IMR-90 (cell line): ENCODE data around the gene TLR10. TPM values are rescaled to one million over a fixed set of nuclear protein-coding genes. Genes with fewer than 3 reads are reported as not detected.
"Not testable (repeated sequence)": the region's sequence is repeated elsewhere in the genome, so short reads cannot be mapped to it uniquely, and the experiment has no call there.

Experiments
- ATAC-seq: fragments of 200-7000 bp; cut with Tn5 transposase; 2 replicates; pipeline ENCODE4 v1.9.1; 2020; ENCODE audit warnings: low read depth, mild to moderate bottlenecking, moderate library complexity
- BruUV-seq: library from RNA; stranded (reverse); fragments of 400-500 nt; replicated peaks from 2 replicates; lab custom pipeline; 2021; lab: Mats Ljungman, UMichigan
- CTCF ChIA-PET: fragments of 300-600 bp; formaldehyde crosslinking; extraction: SDS; loops from one replicate; lab custom pipeline; 2021; ENCODE audit warnings: antibody characterized with exemption; lab: Yijun Ruan, JAX
- POLR2A ChIA-PET: fragments of 300-600 bp; sonication (Branson Sonifier 250); formaldehyde crosslinking; loops from one replicate; lab custom pipeline; 2022; ENCODE audit warnings: antibody characterized with exemption; ENCODE audit not compliant: unreplicated experiment; lab: Charles Lee
- DNase-seq: peaks from one replicate; pipeline ENCODE4 v3.0.0; 2013
- H2AFZ ChIP-seq: replicated peaks from 2 replicates; pipeline ENCODE3; 2013; ENCODE audit warnings: low read length, mild to moderate bottlenecking; ENCODE audit not compliant: poor library complexity
- H2AK5ac ChIP-seq: 2 replicates; pipeline ENCODE4 v1.6.1; 2013; ENCODE audit warnings: low read depth, low read length, inconsistent platforms
- H2AK9ac ChIP-seq: replicated peaks from 2 replicates; pipeline ENCODE3; 2013; ENCODE audit warnings: mild to moderate bottlenecking, low read depth, low read length, moderate library complexity; ENCODE audit not compliant: poor library complexity
- H2BK120ac ChIP-seq: 2 replicates; pipeline ENCODE4 v1.6.1; 2013; ENCODE audit warnings: low read depth, low read length, inconsistent platforms
- H2BK15ac ChIP-seq: 3 replicates; pipeline ENCODE4 v1.6.1; 2013; ENCODE audit warnings: low read depth, low read length, inconsistent platforms
- H2BK20ac ChIP-seq: 2 replicates; pipeline ENCODE4 v1.6.1; 2013; ENCODE audit warnings: low read depth, mild to moderate bottlenecking, inconsistent platforms, low read length, moderate library complexity
- H2BK5ac ChIP-seq: 2 replicates; pipeline ENCODE4 v1.6.1; 2013; ENCODE audit warnings: mild to moderate bottlenecking, low read depth, low read length, inconsistent platforms; ENCODE audit not compliant: poor library complexity, severe bottlenecking
- H3K14ac ChIP-seq: replicated peaks from 2 replicates; pipeline ENCODE4 v1.6.1; 2013; ENCODE audit warnings: low read depth, low read length, inconsistent platforms
- H3K18ac ChIP-seq: 2 replicates; pipeline ENCODE4 v1.6.1; 2013; ENCODE audit warnings: low read depth, low read length, control low read depth
- H3K23ac ChIP-seq: 2 replicates; pipeline ENCODE4 v1.6.1; 2013; ENCODE audit warnings: low read depth, low read length, inconsistent platforms
- H3K27ac ChIP-seq: 2 replicates; pipeline ENCODE4 v1.5.1; 2013; ENCODE audit warnings: mild to moderate bottlenecking, control low read depth, low read length; ENCODE audit not compliant: insufficient read depth
- H3K27me3 ChIP-seq: 2 replicates; pipeline ENCODE4 v1.6.1; 2013; ENCODE audit warnings: low read length; ENCODE audit not compliant: control insufficient read depth, insufficient read depth
- H3K36me3 ChIP-seq: 2 replicates; pipeline ENCODE4 v1.6.1; 2013; ENCODE audit warnings: low read length, mixed read lengths; ENCODE audit not compliant: control insufficient read depth, insufficient read depth
- H3K4ac ChIP-seq: 2 replicates; pipeline ENCODE4 v1.6.1; 2013; ENCODE audit warnings: low read depth, low read length, inconsistent platforms
- H3K4me1 ChIP-seq: 2 replicates; pipeline ENCODE4 v1.6.1; 2013; ENCODE audit warnings: low read length, mixed read lengths; ENCODE audit not compliant: control insufficient read depth, insufficient read depth
- H3K4me2 ChIP-seq: 2 replicates; pipeline ENCODE4 v1.6.1; 2013; ENCODE audit warnings: low read depth, mild to moderate bottlenecking, control low read depth, low read length, moderate library complexity
- H3K4me3 ChIP-seq: 2 replicates; pipeline ENCODE4 v1.5.1; 2013; ENCODE audit warnings: low read depth, mild to moderate bottlenecking, control low read depth, low read length, moderate library complexity; ENCODE audit not compliant: insufficient read depth
- H3K56ac ChIP-seq: 2 replicates; pipeline ENCODE4 v1.6.1; 2013; ENCODE audit warnings: low read length, inconsistent platforms; ENCODE audit not compliant: insufficient read depth; ENCODE audit errors: extremely low read depth
- H3K79me1 ChIP-seq, 2 experiments: 2 replicates each; pipeline ENCODE4 v1.6.1; 2013; ENCODE audit warnings: low read length in 2 of 2, inconsistent platforms in 1 of 2, low read depth in 1 of 2
- H3K9ac ChIP-seq: 2 replicates; pipeline ENCODE4 v1.6.1; 2013; ENCODE audit warnings: low read depth, low read length, control low read depth
- H3K9me1 ChIP-seq: 2 replicates; pipeline ENCODE4 v1.6.1; 2013; ENCODE audit warnings: low read length, inconsistent platforms; ENCODE audit not compliant: insufficient read depth
- H3K9me3 ChIP-seq: 2 replicates; pipeline ENCODE4 v1.6.1; 2013; ENCODE audit warnings: low read length; ENCODE audit not compliant: control insufficient read depth, insufficient read depth
- H4K20me1 ChIP-seq: 2 replicates; pipeline ENCODE4 v1.6.1; 2013; ENCODE audit warnings: low read length, inconsistent platforms; ENCODE audit not compliant: insufficient read depth
- H4K5ac ChIP-seq: 2 replicates; pipeline ENCODE4 v1.6.1; 2013; ENCODE audit warnings: mild to moderate bottlenecking, low read depth, low read length, control low read depth
- H4K8ac ChIP-seq, 2 experiments: 2 replicates each; pipeline ENCODE4 v1.6.1; 2013; ENCODE audit warnings: low read depth in 2 of 2, low read length in 2 of 2, control low read depth in 1 of 2, inconsistent platforms in 1 of 2
- H4K91ac ChIP-seq: 2 replicates; pipeline ENCODE4 v1.6.1; 2013; ENCODE audit warnings: low read depth, low read length, inconsistent platforms; ENCODE audit not compliant: insufficient read depth
- WGBS, 2 experiments: methylation state at CpG; one replicate each; pipeline versions ENCODE4 v1.1.5 to v1.1.7; 2013; ENCODE audit warnings: missing lambda C conversion rate in 2 of 2; ENCODE audit not compliant: insufficient read length in 1 of 2; ENCODE audit errors: extremely low coverage in 2 of 2; 5-methylcytosine and 5-hydroxymethylcytosine counted together
- dilution Hi-C: fragments of 300-500 bp; cut with HindIII; formaldehyde crosslinking; loops from one replicate; pipeline ENCODE4 v1.14.3; 2018; ENCODE audit warnings: low sequenced_read_pairs; ENCODE audit not compliant: unreplicated experiment
- in situ Hi-C: fragments of 300-500 bp; cut with MboI; formaldehyde crosslinking; loops from 3 replicates; pipeline ENCODE4 v1.14.3; 2019; ENCODE audit warnings: low sequenced_read_pairs, inconsistent platforms, mixed read lengths
- intact Hi-C: fragments of 100-400 bp; cut with micrococcal nuclease; formaldehyde crosslinking; loops from 2 replicates; pipeline ENCODE4 v1.10.0; 2022
- polyA plus RNA-seq, 3 experiments: library from polyadenylated mRNA; depleted of rRNA; stranded (reverse); fragments of >200 nt; gene quantifications; 2 replicates each; pipeline ENCODE4 v1.2.3, GENCODE V29; 2012; ENCODE audit warnings: low replicate concordance in 1 of 3
- total RNA-seq: library from RNA; depleted of rRNA; stranded (reverse); fragments of >200 nt; gene quantifications from 2 replicates; pipeline ENCODE4 v1.2.3, GENCODE V29; 2012

TLR10 gene
- total and polyA plus RNA-seq, 2 of the 4 experiments (the other 2 are of a cell fraction) = not detected

- H3K4me3 ChIP-seq, H2AK9ac ChIP-seq, H4K5ac ChIP-seq, H3K9me3 ChIP-seq, CTCF ChIA-PET, H3K23ac ChIP-seq, H3K18ac ChIP-seq, H2BK15ac ChIP-seq, H4K91ac ChIP-seq, H2AK5ac ChIP-seq, H2BK20ac ChIP-seq, H3K36me3 ChIP-seq, H3K14ac ChIP-seq, H2AFZ ChIP-seq, ATAC-seq, H4K20me1 ChIP-seq, H3K4me2 ChIP-seq, in situ Hi-C loops, POLR2A ChIA-PET, H3K9me1 ChIP-seq, H3K27me3 ChIP-seq, H3K27ac ChIP-seq, H2BK120ac ChIP-seq, BruUV-seq, H3K56ac ChIP-seq, intact Hi-C loops, H3K9ac ChIP-seq, dilution Hi-C loops, H4K8ac ChIP-seq, H3K79me1 ChIP-seq, DNase-seq, H3K4ac ChIP-seq, H3K4me1 ChIP-seq, H2BK5ac ChIP-seq: not testable (repeated sequence)
- 80 to 100% methylated on average over 2 to 4 of the region's 9 CpGs for WGBS, 2 experiments
Measured at GRCh38 chr4:38806251-38806650, 23.5 kb upstream of the TLR10 start.
